Hepatic stellate cell (primary cell): ENCODE data around the gene SAC3D1.
"Not testable (repeated sequence)": the region's sequence is repeated elsewhere in the genome, so short reads cannot be mapped to it uniquely, and the experiment has no call there.

Source experiments
- DNase-seq: peaks from one replicate; pipeline ENCODE4 v3.0.0; 2011; ENCODE audit warnings: low spot score

The SAC3D1 gene

GRCh38 chr11:65040847-65041622 is at the start of gene SAC3D1:
SAC3D1 (plus strand) TSS chr11:65041210; CDS start chr11:65041293, 83 bp downstream.
- peak; percentile 98 for DNase-seq

DNA sequence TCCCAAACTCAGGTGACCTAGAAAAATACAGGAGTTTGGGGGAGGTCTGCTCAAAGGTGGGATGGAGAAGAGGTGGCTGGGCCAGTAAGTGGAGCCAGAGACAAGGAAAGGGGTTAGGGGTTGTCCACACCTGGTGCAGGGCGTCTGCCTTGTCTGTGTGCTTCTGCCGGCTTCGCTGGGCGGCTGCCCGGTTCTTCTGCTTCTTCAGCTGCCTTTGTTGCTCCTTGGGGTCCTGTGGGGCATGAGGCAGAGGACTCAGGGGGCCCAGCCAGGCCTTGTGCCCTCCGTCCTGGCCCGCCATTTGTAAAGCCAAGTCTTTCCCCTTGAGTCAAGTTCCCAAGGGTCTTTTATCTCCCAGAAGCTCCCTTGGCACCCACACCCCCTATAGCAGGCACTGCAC is 46.7 kb upstream of the SAC3D1 start:
- DNase-seq: no peak

GRCh38 chr11:64996327-64996709 is 44.7 kb upstream of the SAC3D1 start:
- DNase-seq: no peak

DNA sequence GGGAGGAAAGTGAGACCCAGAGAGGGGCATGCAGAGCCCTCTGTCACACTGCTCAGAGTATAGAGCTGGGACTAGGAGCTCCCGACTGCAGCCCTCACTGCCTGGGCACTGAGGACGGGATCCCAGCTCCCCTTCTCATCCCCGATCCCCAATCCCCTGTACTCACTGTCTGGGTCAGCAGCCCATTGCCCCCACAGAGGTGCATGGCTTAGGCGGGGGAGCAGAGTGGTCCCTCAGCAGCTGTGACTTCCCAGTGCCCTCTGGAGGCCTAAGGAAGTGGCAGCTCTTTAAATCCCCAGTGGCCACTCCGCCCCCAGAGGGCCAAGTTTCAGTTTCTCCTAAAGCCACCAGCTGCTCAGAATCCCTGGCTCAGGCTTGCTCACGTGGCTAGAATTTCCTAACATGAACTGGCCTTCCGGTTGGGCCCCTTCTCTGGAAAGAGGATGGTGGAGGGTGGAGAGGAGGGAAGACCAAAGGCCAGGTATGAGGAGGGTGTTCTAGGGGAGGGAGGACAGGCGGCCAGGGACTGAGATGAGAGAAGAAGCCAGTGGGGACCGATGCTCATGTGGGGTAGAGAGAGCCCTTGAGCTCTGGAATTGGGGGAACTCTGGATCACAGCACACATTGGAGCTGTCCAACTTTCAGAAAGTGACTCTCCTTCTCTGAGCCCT is 44.2 kb upstream of the SAC3D1 start, which contains the start of gene BATF2:
Gene BATF2 (minus strand): TSS at position 262 of the 671 bp plus-strand sequence. CDS start 57 bp downstream, at position 205.
- peak; percentile 96 for DNase-seq

DNA sequence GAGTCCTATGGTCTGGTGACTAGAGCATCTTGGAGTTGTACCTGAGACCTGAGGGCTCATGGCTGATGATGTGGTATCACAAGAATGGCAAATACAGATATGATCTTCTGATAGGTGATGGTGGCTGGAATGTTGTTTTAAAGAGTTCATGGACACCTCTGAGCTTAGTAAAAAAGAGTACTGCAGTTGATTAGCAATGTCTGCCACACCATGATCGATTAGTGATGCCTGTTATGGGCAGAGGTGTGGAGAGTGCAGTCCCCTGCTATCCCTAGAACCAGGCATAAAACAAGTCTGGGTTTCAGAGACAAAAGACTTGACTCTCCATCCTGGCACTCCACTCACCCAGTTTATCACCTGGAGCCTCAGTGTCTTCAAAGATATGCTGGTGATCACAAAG is 42.9 kb upstream of the SAC3D1 start:
- no peak for DNase-seq

DNA sequence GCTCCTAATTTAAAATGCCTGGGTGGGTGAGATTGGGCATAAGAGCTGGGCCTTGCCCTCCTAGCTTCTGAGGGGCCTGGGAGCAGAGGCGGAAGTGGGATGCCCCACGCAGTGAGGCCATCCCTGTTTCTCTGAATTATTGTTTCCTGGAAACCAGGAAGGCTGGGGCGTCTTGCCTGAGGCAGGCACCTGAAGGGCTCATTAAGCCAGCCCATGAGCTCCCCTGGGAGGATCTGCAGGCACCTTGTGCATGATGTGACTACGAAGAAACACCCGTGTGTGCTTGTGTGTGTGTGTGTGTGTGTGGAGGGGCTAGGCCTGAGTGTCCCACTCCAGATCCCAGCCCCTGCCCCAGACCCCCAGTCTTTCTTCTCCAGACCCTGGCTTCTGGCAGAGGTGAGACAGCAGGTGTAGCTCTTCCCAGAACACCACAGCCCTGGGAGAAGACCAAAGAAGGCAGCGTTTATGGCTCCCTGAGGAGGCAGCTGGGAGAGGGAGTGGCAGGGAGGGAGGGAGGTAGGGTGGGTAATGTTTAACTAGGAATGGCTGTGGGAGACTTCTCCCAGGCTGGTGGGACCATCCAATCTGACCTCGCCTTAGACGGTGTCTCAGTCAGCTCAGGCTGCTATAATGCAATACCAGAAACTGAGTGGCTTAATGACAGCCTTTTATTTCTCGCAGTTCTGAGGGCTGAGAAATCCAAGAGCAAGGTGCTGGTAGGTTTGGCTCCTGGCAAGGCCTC is 42.1 kb upstream of the SAC3D1 start:
- no peak for DNase-seq

DNA sequence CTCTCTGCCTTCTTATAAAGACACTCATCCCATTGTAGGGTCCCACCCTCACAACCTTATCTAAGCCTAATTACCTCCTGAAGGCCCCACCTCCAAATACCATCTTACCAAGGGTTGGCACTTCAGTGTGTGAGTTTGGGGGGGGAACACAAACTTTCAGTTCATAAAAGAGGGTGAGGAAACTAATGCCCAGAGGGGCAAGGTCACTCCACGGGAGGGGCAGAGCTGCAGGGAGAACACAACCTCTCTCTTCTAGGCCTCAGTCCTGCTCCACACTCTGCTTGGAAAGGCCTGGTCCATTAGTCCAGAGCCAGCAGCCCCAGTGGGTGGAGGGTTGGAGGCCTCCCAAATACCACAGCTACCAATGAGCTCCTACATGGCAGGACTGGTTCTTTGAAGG is 41.5 kb upstream of the SAC3D1 start:
- no peak for DNase-seq

DNA sequence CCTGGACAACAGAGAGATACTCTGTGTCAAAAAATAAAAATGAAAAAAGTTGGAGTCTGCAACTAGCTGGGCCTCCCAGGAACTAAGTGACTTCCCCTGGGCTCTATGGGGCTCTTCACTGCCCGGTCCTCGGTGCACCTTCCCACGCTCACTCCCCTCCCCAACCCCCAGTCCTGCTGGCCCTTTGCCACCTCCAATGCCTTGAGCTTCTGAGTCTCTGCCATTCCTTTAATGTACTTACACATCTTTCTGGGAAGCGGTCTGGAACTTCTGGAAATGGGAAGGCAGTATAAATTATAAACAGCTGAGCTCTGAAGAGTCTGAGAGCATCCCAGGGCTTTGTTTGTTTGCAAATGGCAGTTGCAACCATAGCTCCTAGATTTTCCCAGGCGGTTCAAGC is 38.3 kb upstream of the SAC3D1 start:
- DNase-seq: no peak

GRCh38 chr11:65003282-65003681 is 37.7 kb upstream of the SAC3D1 start:
- DNase-seq: peak; percentile 45

DNA sequence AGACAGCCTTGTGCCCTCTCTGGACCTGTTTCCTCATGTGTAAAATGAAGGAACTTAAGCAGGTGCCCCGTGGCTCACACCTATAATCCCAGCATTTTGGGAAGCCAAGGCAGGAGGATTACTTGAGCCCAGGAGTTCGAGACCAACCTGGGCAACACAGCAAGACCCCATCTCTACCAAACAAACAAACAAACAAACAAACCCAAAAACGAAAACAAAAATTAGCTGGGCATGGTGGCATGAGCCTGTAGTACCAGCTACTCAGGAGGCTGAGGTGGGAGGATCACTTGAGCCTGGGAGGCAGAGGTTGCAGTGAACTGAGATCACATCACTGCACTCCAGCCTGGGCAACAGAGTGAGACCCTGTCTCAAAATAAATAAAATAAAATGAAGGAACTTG is 37.0 kb upstream of the SAC3D1 start:
- DNase-seq: not testable (repeated sequence)

DNA sequence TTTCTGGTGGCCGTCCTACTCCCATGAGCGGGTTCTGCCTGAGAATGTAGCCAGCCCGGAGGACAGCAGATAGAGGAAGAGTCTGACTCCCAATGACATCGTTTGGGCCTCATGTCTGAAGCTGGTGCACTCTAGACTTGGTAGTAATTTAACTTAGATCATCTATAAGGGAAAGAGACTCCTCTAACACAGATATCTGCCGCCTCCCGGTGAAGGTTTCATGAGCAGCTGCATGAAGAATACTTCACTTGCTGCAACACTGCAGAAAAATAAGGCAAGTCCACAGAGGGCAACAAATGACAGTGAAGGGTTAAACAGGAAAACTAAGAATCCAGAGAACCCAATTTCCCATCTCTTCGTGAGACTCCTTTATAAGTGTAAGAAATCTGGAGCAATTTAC is 33.0 kb upstream of the SAC3D1 start:
- DNase-seq: no peak

GRCh38 chr11:65008873-65009272 is 32.1 kb upstream of the SAC3D1 start:
- DNase-seq: no peak

DNA sequence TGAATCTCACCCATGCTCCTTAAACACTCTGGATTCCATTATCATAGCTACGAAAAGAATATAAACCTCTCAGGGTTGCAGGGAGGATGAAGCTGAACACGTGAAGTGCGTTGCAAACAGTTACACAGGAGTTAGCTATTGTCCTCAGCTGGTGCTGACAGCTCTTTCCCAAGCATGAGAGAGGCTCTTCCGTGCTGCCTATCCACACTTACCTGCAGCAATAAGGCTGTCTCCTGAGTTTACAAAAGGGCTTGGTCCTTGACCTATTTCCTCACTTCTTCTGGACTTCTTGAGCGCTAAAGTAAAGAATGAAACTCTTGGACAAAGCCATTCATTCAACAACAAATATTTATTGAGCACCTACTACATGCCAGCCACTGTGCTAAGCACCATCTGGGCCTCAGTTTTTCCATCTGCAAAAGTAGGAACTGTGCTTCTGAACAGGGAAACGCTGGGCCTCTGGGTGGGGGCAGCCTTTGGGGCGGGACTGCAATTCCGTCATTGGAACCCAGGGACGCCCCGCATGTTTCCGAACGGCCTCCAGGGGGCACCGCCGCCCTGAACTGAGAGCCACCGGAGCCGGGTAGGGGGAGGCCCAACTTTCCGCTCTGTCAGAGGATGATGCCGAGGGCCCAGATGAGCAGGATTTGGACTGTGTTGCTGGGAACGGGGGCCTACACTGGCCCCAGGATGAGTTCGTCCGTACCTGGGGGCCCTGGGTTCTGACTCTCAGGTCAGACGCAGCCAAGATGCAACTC is 27.7 kb upstream of the SAC3D1 start:
- DNase-seq: peak; percentile 96

DNA sequence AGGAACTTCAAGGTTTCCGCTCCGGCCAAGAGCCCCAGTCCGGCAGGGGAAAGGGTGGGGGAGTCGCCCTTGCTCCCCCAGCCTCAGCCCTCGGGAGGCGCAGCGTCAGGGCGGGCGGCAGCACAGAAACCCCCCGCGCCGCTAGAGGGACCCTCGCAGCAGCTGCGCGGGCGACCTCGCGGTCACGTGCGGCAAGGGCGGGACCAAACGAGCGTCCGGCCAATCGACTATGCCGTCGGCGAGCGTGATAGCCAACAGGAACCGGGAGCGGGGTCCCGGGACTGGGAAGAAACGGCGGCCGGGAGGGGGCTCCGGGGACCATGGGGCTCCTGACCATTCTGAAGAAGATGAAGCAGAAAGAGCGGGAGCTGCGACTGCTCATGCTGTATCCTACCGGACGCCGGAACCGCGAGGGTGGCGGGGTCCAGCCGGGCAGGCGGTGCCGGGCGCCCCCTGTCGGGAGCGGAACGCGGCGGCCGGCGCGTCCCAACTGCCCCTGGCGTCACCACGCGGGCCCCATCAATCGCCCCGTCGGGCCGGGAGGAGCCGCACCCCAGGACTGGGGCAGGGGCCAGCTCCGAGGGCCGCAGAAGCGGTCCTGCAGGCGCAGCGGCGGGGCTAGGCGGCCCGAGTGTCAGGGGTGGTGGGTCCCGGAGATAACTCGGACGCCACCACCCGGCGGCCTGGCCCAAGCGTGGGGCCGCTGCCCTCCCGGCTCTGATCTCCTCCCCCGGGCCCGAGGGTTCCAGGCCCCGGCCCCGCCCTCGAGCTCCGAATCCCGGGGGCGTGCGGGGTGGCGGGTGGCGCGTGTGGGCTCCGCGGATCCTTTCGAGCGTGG is 26.9 kb upstream of the SAC3D1 start, which contains the start of gene ARL2:
Gene ARL2 (plus strand): TSS at position 273 of the 838 bp plus-strand sequence. CDS start 48 bp downstream, at position 321.
- DNase-seq: peak; percentile 96

DNA sequence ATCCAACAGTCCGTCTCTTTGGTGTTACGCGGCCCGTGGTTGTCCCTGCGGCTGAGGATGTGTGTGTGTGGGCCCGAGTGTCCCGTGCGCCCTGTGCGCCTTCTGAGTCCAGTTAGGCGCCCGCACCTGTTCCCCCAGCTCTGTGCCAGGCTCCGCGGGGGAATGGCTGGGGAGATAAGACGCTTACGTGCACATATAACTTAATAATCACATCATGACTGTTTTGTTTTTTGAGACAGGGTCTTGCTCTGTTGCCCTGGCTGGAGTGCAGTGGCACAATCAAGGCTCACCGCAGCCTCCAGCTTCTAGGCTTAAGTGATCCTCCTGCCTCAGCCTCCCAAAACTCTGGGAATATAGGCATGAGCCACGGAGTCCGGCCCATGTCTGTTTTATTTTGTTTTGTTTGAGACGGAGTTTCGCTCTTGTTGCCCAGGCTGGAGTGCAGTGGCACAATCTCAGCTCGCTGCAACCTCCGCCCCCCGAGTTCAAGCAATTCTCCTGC is 26.2 kb upstream of the SAC3D1 start:
- DNase-seq: no peak

GRCh38 chr11:65016705-65017104 is 24.3 kb upstream of the SAC3D1 start:
- DNase-seq: no peak

- no peak for DNase-seq
These were observed 23.1 kb upstream of the SAC3D1 start for GRCh38 chr11:65017937-65018336.

- no peak for DNase-seq
These were observed 21.2 kb upstream of the SAC3D1 start for GRCh38 chr11:65019824-65020223.

DNA sequence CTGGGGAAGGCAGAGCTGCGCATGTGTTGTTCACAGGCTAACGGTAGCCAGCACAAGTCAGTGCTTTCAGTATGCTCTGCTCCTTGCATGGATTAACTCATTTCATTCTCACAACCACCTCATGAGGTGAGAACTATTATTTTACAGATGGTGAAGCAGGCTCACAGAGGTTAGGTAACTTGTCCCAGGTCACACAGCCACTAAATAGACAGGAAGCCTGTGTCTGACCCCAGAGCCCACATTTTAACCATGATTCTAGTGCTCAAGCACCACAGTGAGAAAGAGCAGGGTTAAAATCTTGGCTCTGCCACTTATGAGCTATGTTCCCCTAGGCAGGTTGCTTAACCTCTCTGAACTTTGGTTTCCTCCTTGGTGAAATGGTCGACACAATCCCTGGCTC is 20.0 kb upstream of the SAC3D1 start:
- no peak for DNase-seq

DNA sequence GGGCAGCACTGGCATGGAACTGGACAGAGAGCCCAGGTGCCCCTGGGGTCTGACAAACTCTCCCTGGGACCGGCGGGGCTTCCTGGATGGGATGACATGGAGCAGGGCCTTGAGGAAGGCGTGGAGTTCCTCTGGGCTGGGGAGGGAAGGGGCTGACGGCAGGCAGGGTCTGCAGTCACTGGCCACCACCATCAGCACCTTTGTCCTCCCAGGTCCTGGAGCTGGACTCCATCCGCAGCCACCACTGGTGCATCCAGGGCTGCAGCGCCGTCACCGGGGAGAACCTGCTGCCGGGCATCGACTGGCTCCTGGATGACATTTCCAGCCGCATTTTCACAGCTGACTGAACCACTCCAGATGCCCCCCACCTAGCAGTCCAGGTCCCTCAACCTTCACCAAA is 19.5 kb upstream of the SAC3D1 start:
- DNase-seq: no peak

DNA sequence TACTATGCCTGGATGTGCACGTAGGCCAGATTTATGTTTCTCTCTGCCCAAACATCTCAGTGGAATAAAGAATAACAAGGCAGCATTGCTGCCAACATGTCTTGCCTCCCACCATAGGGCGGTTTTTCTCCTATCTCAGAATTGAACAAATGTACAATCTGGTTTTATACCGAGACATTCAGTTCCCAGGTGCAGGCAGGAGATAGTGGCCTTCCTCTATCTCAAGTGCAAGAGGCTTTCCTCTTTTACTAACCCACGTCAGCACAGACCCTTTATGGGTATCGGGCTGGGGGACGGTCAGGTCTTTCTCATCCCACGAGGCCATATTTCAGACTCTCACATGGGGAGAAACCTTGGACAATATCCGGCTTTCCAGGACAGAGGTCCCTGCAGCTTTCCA is 17.5 kb upstream of the SAC3D1 start:
- DNase-seq: not testable (repeated sequence)
